Osteoblast (primary cell): ENCODE results near the gene LAMA1. TPM values are rescaled to one million over a fixed set of nuclear protein-coding genes. Genes with fewer than 3 reads are reported as not detected.

Experiments
- DNase-seq: peaks from one replicate; pipeline ENCODE4 v3.0.0; 2011; ENCODE audit warnings: low spot score, mixed read lengths; ENCODE audit not compliant: insufficient read length; ENCODE audit errors: missing footprints
- H2AFZ ChIP-seq: 2 replicates; pipeline ENCODE4 v1.6.0; 2011; ENCODE audit warnings: mild to moderate bottlenecking, low read length
- H3K27ac ChIP-seq: 2 replicates; pipeline ENCODE4 v1.5.1; 2011; ENCODE audit warnings: mild to moderate bottlenecking, low read depth, low read length, moderate library complexity
- H3K27me3 ChIP-seq: 2 replicates; pipeline ENCODE4 v1.6.0; 2012; ENCODE audit warnings: mild to moderate bottlenecking, control low read depth, inconsistent platforms, low read length, moderate library complexity; ENCODE audit not compliant: insufficient read depth
- H3K36me3 ChIP-seq: 2 replicates; pipeline ENCODE4 v1.5.1; 2011; ENCODE audit warnings: mild to moderate bottlenecking, low read length, control low read depth, moderate library complexity; ENCODE audit not compliant: insufficient read depth
- H3K4me1 ChIP-seq: 2 replicates; pipeline ENCODE4 v1.5.1; 2011; ENCODE audit warnings: mild to moderate bottlenecking, low read length, control low read depth, moderate library complexity; ENCODE audit not compliant: insufficient read depth
- H3K4me2 ChIP-seq: 2 replicates; pipeline ENCODE4 v1.6.0; 2011; ENCODE audit warnings: mild to moderate bottlenecking, low read length; ENCODE audit not compliant: insufficient read depth
- H3K4me3 ChIP-seq: fragments of 200-600 bp; sonication (generic); 3 replicates; pipeline ENCODE4 v1.5.1; 2012; ENCODE audit warnings: mild to moderate bottlenecking, low read length, inconsistent platforms; ENCODE audit not compliant: insufficient read depth
- H3K79me2 ChIP-seq: 2 replicates; pipeline ENCODE4 v1.6.0; 2012; ENCODE audit warnings: mild to moderate bottlenecking, low read length, control low read depth, inconsistent platforms; ENCODE audit not compliant: insufficient read depth
- H3K9me3 ChIP-seq: 2 replicates; pipeline ENCODE4 v1.5.1; 2011; ENCODE audit warnings: low read depth, low read length, control low read depth
- H4K20me1 ChIP-seq: 2 replicates; pipeline ENCODE4 v1.6.0; 2012; ENCODE audit warnings: mild to moderate bottlenecking, low read length, control low read depth; ENCODE audit not compliant: insufficient read depth
- CTCF ChIP-seq: IDR thresholded peaks from 2 replicates; pipeline ENCODE4 v1.5.1; 2011; ENCODE audit warnings: mild to moderate bottlenecking, low read depth, low read length, moderate library complexity; ENCODE audit errors: extremely low read depth
- total RNA-seq: library from RNA; depleted of rRNA; stranded (reverse); fragments of >200 nt; gene quantifications from 2 replicates; pipeline ENCODE4 v1.2.3, GENCODE V29; 2012

The LAMA1 gene
- total RNA-seq, 1 donor, result 8.3 TPM

- Histone ChIP-seq H3K9me3 (no peaks in the 10 kb centered on the region), H4K20me1 (no peaks in the 10 kb centered on the region), H3K4me1 (no peaks in the 10 kb centered on the region), H3K79me2 (no peaks in the 10 kb centered on the region), H3K4me2 (no peak overlapping the region), H3K4me3 (no peak overlapping the region), H2AFZ (no peak overlapping the region), H3K27ac (no peak overlapping the region), H3K36me3 (no peaks in the 10 kb centered on the region), H3K27me3 (no peaks in the 10 kb centered on the region)
- TF ChIP-seq CTCF, result no peak
- no peak for DNase-seq
Measured at GRCh38 chr18:6927153-6927552, 190.4 kb downstream of the LAMA1 start.

- H3K27me3 ChIP-seq, result no peaks in the 10 kb centered on the region
- no peaks in the 10 kb centered on the region for H3K36me3 ChIP-seq
- no peaks in the 10 kb centered on the region for H4K20me1 ChIP-seq
- no peaks in the 10 kb centered on the region for H3K79me2 ChIP-seq
- no peaks in the 10 kb centered on the region for H3K4me1 ChIP-seq
- H3K9me3 ChIP-seq, result no peaks in the 10 kb centered on the region
- no peak overlapping the region for H3K27ac ChIP-seq
- no peak for TF ChIP-seq CTCF
- no peak overlapping the region for H3K4me3 ChIP-seq
- H2AFZ ChIP-seq, result no peak overlapping the region
- no peak overlapping the region for H3K4me2 ChIP-seq
- DNase-seq, result no peak
Measured at GRCh38 chr18:6923220-6923619, 194.4 kb downstream of the LAMA1 start.

- Histone ChIP-seq H4K20me1 (no peaks in the 10 kb centered on the region), H3K27ac (no peak overlapping the region), H3K79me2 (no peaks in the 10 kb centered on the region), H2AFZ (no peak overlapping the region), H3K4me2 (no peak overlapping the region), H3K27me3 (no peaks in the 10 kb centered on the region), H3K4me3 (no peak overlapping the region), H3K36me3 (no peaks in the 10 kb centered on the region), H3K9me3 (no peaks in the 10 kb centered on the region), H3K4me1 (no peaks in the 10 kb centered on the region)
- DNase-seq, result no peak
- no peak for TF ChIP-seq CTCF
Measured at GRCh38 chr18:6921571-6921970, 196.0 kb downstream of the LAMA1 start.

GRCh38 chr18:6920099-6920955 is 197.3 kb downstream of the LAMA1 start:
- Histone ChIP-seq H3K36me3 (no peaks in the 10 kb centered on the region), H3K4me2 (no peak overlapping the region), H3K9me3 (no peaks in the 10 kb centered on the region), H3K79me2 (no peaks in the 10 kb centered on the region), H3K27me3 (no peaks in the 10 kb centered on the region), H3K27ac (no peak overlapping the region), H4K20me1 (no peaks in the 10 kb centered on the region), H3K4me3 (no peak overlapping the region), H2AFZ (peak overlapping the region; percentile 41), H3K4me1 (no peaks in the 10 kb centered on the region)
- peak; percentile 89 for DNase-seq
- TF ChIP-seq CTCF, result peak; percentile 88
